ENCODE data around the gene TMEM131. TPM values are rescaled to one million over a fixed set of nuclear protein-coding genes. Genes with fewer than 3 reads are reported as not detected.

Gene TMEM131
- total RNA-seq, 1 donor from 2014 or later: 43.9 TPM

DNA sequence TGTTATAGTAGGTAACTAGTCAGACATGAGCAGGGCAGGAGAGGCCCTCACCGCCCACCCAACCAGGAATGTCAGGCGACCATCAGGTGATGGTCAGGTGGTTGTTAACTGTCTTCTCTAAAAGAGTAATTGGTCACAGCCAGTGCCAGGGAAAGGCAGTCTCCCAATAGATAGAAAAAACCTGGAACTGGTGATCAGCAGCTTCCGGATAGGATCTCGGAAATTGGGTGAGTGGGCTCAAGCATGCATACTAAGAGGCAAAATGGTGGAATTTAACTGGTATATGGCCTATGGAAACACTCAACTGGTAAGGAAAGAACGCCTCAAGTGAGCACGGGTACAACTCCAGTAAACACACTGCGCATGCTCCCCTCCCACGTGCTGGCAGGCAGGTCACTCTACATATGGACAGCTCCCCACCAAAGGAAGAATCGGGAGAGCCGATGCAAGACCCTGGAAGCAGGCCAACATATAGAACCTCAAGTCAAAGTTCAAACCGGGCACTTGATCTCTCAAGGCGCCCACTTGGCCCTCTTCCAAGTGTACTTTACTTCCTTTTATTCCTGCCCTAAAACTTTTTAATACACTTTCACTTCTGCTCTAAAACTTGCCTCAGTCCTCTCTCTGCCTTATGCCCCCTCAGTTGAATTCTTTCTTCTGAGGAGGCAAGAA lies 43.5 kb upstream of the TMEM131 start:
- no peak overlapping the region for H3K4me3 Mint-ChIP-seq
- no peaks in the 10 kb centered on the region for H3K27me3 Mint-ChIP-seq (ENCODE audit: low read depth)
- no peaks in the 10 kb centered on the region for H3K9me3 Mint-ChIP-seq
- DNase-seq (ENCODE audit: low read depth, low spot score): no peak
- H3K4me1 Mint-ChIP-seq: no peaks in the 10 kb centered on the region
- TF ChIP-seq, protein P1, sequence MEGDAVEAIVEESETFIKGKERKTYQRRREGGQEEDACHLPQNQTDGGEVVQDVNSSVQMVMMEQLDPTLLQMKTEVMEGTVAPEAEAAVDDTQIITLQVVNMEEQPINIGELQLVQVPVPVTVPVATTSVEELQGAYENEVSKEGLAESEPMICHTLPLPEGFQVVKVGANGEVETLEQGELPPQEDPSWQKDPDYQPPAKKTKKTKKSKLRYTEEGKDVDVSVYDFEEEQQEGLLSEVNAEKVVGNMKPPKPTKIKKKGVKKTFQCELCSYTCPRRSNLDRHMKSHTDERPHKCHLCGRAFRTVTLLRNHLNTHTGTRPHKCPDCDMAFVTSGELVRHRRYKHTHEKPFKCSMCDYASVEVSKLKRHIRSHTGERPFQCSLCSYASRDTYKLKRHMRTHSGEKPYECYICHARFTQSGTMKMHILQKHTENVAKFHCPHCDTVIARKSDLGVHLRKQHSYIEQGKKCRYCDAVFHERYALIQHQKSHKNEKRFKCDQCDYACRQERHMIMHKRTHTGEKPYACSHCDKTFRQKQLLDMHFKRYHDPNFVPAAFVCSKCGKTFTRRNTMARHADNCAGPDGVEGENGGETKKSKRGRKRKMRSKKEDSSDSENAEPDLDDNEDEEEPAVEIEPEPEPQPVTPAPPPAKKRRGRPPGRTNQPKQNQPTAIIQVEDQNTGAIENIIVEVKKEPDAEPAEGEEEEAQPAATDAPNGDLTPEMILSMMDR (conservative IDR thresholded peaks at IDR 0.05): no peak
- H3K36me3 Mint-ChIP-seq (ENCODE audit: low read depth): no peaks in the 10 kb centered on the region
- H3K27ac Mint-ChIP-seq (ENCODE audit: unreplicated experiment): no peak overlapping the region

DNA sequence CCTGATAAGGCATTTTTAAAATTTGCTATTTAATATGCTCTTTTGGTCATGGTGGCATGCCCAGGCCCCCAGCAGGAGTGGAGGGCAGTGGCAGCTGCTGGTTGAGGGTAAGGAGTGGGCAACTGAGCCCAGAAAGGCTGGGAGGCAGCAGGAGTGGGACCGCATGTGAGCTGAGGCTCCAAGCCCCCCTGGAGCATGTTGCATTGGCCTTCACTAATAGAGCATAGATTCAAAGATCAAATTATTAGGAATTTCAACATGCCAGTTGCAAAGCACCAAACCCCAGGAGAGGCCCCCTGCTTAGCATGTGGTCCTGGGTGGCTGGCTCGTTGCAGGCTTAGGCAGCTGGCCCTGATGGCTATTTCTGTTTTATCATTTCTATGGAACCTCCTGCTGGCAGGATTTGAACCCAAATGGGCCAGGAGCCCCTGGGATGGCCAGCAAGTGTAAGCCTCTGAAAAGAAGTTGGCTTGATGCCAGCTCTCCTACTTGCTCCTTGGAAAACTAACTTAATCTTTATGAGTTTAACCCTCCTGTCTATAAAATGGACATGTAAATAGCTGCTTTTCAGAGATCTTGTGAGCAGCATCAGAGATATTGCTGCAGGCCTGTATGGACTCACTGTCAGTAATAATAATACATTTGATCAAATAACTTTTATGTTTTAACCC lies 42.1 kb upstream of the TMEM131 start:
- Mint-ChIP-seq H3K27ac (ENCODE audit: unreplicated experiment) (no peak overlapping the region), H3K27me3 (ENCODE audit: low read depth) (no peaks in the 10 kb centered on the region), H3K36me3 (ENCODE audit: low read depth) (no peaks in the 10 kb centered on the region), H3K4me1 (no peaks in the 10 kb centered on the region), H3K9me3 (no peaks in the 10 kb centered on the region), H3K4me3 (no peak overlapping the region)
- no peak for DNase-seq (ENCODE audit: low read depth, low spot score)
- TF ChIP-seq, protein P1 (conservative IDR thresholded peaks at IDR 0.05): no peak

GRCh38 chr2:98037206-98037605 lies 41.5 kb upstream of the TMEM131 start:
- Mint-ChIP-seq H3K27ac (ENCODE audit: unreplicated experiment) (no peak overlapping the region), H3K9me3 (no peaks in the 10 kb centered on the region), H3K36me3 (ENCODE audit: low read depth) (no peaks in the 10 kb centered on the region), H3K4me3 (no peak overlapping the region), H3K27me3 (ENCODE audit: low read depth) (no peaks in the 10 kb centered on the region), H3K4me1 (no peaks in the 10 kb centered on the region)
- TF ChIP-seq, protein P1 (conservative IDR thresholded peaks at IDR 0.05): no peak
- DNase-seq (ENCODE audit: low read depth, low spot score): no peak

DNA sequence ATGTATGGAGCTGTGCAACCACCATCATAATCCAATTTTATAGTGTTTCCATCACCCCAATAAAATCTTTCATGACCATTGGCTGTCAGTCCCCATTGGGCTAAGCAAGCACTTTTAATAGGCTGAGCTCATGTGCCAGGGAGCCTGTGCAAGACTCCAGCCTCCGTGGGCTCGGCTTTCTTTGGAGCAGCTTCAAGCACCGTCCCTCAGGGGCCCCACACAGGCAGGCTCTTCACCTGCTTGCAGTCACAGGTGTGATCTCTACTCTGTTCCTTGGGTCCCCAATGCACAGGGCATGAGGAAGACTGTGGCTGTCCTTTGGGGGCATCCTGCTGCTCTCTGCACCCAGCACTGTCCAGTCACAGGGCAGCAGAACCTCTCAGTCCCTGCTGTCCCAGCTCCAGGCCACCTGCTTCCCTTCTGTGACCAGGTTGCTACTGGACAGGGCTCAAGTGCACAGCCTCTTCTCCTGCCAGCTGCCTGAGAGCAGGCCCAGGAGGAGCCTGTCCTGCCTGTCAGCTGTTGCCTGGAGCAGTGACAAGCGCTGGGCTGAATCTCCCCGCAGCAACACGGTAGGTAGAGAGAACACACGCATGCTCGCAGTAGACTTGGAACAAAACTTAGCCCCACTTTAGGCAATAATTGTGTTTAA lies 40.7 kb upstream of the TMEM131 start:
- Mint-ChIP-seq H3K4me3 (no peak overlapping the region), H3K27ac (ENCODE audit: unreplicated experiment) (no peak overlapping the region), H3K4me1 (no peaks in the 10 kb centered on the region), H3K27me3 (ENCODE audit: low read depth) (no peaks in the 10 kb centered on the region), H3K9me3 (no peaks in the 10 kb centered on the region), H3K36me3 (ENCODE audit: low read depth) (no peaks in the 10 kb centered on the region)
- TF ChIP-seq, protein P1 (conservative IDR thresholded peaks at IDR 0.05): no peak
- no peak for DNase-seq (ENCODE audit: low read depth, low spot score)

DNA sequence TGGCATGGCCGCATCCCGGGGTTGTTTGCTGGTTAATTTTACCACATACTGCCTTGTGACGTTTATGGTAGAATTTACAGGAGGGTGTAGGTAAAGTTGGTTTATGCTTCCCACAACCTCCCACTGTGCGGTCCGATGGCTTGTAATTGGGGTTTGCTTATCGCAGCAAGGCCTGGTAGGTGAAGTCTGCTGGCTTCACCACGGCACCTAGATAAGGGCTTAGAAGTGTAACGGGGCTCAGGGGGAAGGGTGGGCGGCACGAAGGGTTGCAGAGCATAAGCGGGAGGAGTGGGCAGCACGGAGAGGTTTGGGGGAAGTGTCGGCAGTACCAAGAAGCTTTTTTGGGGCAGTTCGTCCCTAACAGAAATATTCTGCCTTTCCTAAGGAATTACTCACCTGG lies 39.0 kb upstream of the TMEM131 start:
- Mint-ChIP-seq H3K4me3 (no peak overlapping the region), H3K27ac (ENCODE audit: unreplicated experiment) (peak overlapping the region; percentile 46), H3K27me3 (ENCODE audit: low read depth) (no peaks in the 10 kb centered on the region), H3K36me3 (ENCODE audit: low read depth) (no peaks in the 10 kb centered on the region), H3K9me3 (no peaks in the 10 kb centered on the region), H3K4me1 (no peaks in the 10 kb centered on the region)
- no peak for DNase-seq (ENCODE audit: low read depth, low spot score)
- TF ChIP-seq, protein P1 (conservative IDR thresholded peaks at IDR 0.05): no peak

Data from neural crest cell (in vitro differentiated cells).